Stimulated activated effector memory CD8-positive, alpha-beta T cell treated with anti-CD3 and anti-CD28 coated beads, Interleukin-12 subunit alpha, Interleukin-12 subunit beta, amount 100 ng/mL, for 72 hours (primary cell): ENCODE measurements around the gene TAF11L4.
A peak's percentile ranks its signal among the peaks of the same experiment; 100 is the strongest.
"Not testable (repeated sequence)": the region's sequence is repeated elsewhere in the genome, so short reads cannot be mapped to it uniquely, and the experiment has no call there.

ENCODE experiments used
- ATAC-seq: fragments of 150-1000 bp; cut with Tn5 transposase; 2 replicates; pipeline ENCODE4 v1.10.0; 2021
- DNase-seq, 2 donors: peaks; one replicate each; pipeline ENCODE4 v3.0.0; 2021 to 2022; ENCODE audit warnings: low spot score in 2 of 2
- H3K27ac Mint-ChIP-seq: one replicate; pipeline ENCODE4 v1.8.0; 2022; ENCODE audit warnings: mild to moderate bottlenecking, mixed read lengths
- H3K36me3 Mint-ChIP-seq: one replicate; pipeline ENCODE4 v1.8.0; 2022; ENCODE audit warnings: mild to moderate bottlenecking, mixed read lengths
- H3K4me1 Mint-ChIP-seq: one replicate; pipeline ENCODE4 v1.8.0; 2022; ENCODE audit warnings: mixed read lengths
- H3K4me3 Mint-ChIP-seq: one replicate; pipeline ENCODE4 v1.8.0; 2022; ENCODE audit warnings: mild to moderate bottlenecking, mixed read lengths
- H3K9me3 Mint-ChIP-seq: one replicate; pipeline ENCODE4 v1.8.0; 2022; ENCODE audit warnings: mixed read lengths

TAF11L4 gene

GRCh38 chr5:17524935-17525334 lies 3.3 kb downstream of the TAF11L4 start, which contains the start of gene TAF11L5:
TSS of gene TAF11L5 (plus strand) at chr5:17525235.
- not testable (repeated sequence) for H3K9me3 Mint-ChIP-seq

GRCh38 chr5:17526504-17526903 lies 4.9 kb downstream of the TAF11L4 start:
- H3K4me3 Mint-ChIP-seq, ATAC-seq, H3K27ac Mint-ChIP-seq, H3K9me3 Mint-ChIP-seq, H3K4me1 Mint-ChIP-seq, H3K36me3 Mint-ChIP-seq: not testable (repeated sequence)
- peak in 1 of 2 donors; percentile 53 for DNase-seq

More at GRCh38 chr5:17524935-17525334, 3.3 kb downstream of the TAF11L4 start, which contains the start of gene TAF11L5:
- not testable (repeated sequence) for H3K4me3 Mint-ChIP-seq, H3K27ac Mint-ChIP-seq, H3K4me1 Mint-ChIP-seq, H3K36me3 Mint-ChIP-seq, ATAC-seq, DNase-seq

GRCh38 chr5:17528369-17528768 lies 6.8 kb downstream of the TAF11L4 start, which contains the start of gene TAF11L6:
TSS of gene TAF11L6 (plus strand) at chr5:17528669.
- not testable (repeated sequence) for ATAC-seq

More at GRCh38 chr5:17528369-17528768, 6.8 kb downstream of the TAF11L4 start, which contains the start of gene TAF11L6:
- not testable (repeated sequence) for H3K4me1 Mint-ChIP-seq, H3K4me3 Mint-ChIP-seq, H3K36me3 Mint-ChIP-seq, H3K9me3 Mint-ChIP-seq, DNase-seq, H3K27ac Mint-ChIP-seq
